Left forelimb (tissue), 1 donor: ENCODE measurements around the gene IGSF3.

Experiments used
- DNase-seq: peaks from one replicate; pipeline ENCODE4 v3.0.0-alpha.2; 2018; ENCODE audit warnings: low spot score

Gene IGSF3

DNA sequence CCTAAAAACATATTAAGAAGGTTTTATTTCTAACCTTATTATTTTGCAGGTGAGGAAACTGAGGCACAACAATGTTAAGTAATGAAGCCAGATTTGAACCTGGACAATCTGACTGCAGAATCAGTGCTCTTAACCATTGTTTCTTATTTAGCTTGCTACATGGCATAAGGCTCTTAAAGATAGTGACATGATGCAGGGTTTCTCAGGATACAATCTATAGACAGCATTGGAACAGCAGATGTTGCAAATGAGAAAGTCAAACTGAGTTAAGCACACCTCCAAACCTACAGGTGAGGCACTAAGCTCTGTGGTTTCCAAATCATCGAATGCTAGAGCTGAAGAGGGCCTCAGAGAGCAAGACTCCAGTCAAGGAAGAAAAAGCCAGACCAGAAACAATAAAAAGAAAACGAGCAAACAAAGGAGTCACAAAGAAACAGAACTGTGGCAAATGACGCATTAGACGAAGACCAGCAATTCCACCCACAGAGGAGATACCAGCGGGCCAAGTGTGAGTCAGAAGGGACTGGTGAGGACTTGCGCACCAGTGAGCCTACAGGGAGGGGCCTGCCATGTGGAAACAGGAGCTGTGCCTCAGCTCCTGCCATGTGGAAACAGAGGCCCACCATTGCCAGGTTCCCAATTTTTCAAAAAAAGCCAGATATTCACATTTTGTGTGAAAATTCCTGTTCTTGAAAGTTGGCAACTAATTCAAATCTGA is 111.1 kb downstream of the IGSF3 start:
- DNase-seq = no peak

DNA sequence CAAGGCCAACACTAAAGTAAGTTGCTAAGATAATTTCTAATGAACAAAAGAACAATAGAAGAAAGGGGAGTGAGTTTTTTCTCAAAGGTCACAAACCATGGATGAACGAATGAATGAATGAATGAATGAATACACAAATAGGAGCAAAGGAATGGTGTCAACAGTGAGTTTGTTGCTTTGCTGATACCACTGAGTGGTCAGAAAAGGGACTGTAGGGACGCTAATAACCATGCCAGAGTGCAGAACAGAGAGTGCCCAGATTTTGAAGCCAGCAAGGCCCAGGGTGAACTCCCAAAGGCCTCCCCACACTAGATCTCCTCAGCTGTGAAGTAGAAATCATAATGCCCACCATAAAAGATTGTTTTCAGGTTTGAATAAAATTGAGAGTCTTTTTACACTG is 112.6 kb downstream of the IGSF3 start:
- no peak for DNase-seq

DNA sequence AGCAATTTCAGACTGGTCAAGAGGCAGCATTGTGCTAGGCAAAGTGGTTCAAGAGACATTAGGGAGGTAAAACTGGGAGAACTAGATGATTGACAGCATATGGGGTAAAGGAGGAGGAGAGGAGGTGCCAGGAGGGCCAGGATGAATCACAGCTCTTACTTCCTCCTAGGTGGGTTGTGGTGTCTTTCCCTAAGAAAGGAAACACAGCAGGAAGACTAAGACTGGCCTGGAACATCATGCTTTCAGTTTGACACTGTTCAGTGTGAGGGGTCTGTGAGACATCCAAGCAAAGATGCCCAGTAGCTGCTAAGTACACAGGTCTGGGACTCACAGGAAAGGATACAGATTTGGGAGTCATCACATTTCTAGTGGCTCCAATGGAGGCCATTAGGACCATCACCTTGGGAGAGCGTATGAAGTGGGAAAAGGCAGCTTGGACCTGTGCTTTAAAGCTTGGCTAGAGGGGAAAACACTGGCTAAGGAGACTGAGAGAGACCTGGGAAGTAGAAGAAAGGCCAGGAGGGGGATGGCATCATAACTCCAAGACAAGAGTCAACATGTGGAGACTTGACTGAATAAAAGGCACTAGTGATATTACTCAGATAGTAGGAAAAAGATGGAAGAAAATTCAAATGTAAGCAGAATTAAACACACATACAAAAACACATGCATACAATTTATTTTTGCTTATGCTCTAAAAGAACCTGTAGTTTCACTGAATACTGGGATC is 114.0 kb downstream of the IGSF3 start:
- no peak for DNase-seq

DNA sequence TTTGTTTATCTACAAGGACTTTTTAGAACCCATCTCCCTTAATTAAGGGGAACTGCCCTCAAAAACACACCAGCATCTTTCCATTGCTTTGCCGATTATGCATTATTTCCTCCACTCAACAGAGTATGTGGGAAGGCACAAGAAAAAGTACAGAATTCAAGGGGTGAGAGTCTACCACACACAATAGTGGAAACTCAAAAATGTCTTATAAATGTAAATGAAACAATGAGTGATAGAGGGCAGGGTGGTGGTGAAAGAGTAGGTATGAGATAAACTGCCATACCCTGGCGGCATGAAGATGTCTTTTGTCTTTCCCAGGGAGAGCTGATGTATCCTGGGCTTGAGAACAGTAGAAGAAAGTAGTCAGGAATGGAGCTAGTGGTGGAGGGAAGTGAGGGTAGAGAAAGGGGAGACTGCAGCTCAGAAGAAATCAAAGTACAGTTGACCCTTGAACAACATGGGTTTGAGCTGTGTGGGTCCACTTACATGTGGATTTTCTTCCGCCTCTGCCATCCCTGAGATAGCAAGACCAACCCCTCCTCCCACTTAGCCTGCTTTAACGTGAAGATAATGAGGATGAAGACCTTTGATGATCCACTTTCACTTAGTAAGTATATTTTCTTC is 121.1 kb downstream of the IGSF3 start:
- no peak for DNase-seq

DNA sequence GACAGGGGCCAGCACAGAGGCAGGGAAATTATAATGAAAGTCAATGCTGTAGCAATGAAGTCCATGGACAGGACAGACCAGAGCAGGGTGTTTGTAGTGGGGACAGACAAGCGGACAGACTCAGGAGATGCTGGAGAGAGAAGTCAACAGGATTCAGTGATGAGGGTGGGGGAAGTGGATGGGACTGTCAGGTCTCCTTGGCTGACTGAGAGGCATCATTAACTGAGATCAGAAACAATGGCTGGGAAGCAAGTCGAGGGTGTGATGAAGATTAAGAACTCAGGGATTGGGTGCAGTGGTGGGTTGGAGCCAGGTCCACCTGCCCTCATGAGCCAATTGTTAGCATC is 122.2 kb downstream of the IGSF3 start:
- no peak for DNase-seq

DNA sequence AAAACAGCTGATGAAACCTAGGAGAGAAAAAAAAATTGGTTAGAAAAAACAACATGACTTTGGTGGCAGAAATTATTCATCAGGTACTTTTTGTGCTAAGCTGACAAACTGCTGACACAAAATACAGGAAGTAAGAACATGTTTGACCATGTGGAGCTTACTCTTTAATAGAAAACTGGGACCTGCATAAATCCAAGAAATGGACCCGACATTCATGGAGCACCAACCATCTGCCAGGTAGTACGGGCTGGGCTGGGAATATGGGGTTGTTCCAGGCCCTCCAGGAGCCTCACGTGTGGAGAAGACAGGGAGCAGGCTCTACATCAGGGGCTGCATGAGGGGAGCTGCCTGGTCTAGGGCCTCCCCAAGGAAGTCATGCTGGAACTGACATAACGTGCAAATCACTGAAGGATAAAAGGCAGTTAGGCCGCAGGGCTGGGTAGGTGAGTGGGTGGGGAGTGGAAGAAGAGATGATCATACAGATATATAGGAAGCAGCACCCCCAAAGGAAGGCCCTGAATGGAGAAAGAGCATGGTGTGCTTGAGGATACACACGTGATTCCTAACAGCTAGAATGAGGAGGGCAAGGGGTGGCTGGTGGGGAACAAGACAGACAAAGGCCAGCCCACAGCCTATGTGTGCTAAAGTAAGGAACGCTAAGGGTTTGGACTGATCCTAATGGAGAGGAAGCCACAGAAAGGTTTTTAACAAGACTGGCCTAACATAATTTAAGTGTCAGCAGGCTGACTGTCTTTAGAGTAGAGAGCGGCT is 122.8 kb downstream of the IGSF3 start:
- no peak for DNase-seq

DNA sequence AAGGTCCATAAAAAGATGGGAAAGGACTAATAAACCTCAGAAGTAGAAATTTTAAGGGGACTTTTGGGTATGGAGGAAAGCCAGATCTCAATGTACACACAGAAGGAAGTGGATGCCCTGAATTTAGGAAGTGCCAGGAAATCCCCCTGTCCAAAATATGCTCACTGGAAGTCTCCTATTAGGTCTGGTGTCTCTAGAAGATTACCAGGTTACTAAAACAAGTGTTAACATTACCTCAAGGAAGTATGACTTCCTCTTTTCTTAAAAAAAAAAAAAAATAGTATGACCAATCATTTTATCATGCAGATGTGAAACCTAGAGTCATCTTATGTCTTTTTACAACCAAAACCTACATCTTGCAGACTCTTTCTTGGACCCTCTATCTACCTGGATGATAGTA is 127.4 kb downstream of the IGSF3 start:
- DNase-seq = no peak

DNA sequence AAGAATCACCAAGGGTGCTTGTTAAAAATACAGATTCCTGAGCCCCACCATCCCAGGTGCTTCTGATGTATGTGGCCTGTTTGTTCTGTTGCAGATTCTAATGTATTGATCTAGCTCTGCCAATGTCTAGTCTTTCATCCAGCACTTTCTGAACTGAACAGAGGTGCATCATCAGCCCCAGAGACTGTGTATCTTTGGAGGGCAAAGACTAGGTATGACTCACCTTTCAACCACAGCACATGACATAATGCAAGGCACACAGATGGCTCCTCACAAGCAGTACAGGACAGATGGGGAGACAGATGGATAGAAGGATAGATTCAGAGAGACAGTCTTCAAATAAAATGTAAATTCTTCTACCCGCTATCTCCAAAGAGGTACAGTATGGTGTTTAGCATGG is 129.0 kb downstream of the IGSF3 start:
- DNase-seq = no peak

DNA sequence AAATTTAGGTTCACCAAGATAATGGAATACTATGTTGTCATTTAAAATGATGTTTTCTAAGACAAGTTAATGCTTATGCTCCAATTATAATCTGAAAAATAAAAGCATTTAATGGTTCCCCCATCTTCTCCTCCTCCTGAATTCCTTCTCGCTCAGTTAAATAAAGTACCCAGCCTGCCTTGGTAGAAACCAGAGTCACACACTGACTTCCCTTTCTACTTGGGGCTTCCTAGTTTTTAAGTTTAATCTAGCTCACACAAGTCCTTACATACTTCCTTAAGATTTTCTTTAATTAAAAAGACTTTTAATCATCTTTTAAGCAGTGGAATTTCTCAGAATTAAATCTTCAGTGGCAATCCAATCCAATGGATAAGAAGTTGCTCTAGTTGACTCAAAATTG is 129.6 kb downstream of the IGSF3 start:
- no peak for DNase-seq

DNA sequence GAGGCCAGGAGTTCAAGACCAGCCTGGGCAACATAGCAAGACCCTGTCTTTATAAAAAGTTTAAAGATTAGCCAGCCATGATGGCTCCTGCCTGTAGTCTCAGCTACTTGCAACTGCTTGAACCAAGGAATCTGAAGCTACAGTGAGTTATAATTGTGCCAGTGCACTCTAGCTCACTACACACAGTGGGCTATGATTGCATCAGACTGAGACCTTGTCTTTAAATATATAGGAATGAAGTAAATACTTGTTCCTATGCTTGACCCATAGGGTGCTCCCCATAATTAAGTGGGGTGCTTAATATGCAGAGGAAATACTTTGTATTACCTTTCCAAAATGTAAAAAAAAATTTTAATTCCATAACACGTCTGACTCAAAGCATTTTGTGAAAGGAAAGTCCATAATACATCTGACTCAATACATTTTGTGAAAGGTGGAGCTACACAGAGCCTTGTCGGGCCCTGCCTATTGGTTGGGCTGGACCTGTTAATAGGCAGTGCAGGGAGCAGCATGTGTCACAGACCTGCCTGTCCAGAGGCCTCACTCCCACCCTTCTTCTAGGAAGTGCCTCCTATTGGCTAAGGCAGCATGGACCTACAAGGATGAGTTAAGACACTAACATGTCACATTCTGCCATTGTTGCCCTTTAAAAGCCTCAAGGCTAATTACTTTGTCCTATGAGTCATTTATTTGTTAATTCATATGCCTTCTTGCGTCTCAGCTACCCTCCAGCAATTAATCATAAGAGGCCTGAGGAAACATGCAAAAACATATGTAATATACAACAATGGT is 130.3 kb downstream of the IGSF3 start:
- no peak for DNase-seq

DNA sequence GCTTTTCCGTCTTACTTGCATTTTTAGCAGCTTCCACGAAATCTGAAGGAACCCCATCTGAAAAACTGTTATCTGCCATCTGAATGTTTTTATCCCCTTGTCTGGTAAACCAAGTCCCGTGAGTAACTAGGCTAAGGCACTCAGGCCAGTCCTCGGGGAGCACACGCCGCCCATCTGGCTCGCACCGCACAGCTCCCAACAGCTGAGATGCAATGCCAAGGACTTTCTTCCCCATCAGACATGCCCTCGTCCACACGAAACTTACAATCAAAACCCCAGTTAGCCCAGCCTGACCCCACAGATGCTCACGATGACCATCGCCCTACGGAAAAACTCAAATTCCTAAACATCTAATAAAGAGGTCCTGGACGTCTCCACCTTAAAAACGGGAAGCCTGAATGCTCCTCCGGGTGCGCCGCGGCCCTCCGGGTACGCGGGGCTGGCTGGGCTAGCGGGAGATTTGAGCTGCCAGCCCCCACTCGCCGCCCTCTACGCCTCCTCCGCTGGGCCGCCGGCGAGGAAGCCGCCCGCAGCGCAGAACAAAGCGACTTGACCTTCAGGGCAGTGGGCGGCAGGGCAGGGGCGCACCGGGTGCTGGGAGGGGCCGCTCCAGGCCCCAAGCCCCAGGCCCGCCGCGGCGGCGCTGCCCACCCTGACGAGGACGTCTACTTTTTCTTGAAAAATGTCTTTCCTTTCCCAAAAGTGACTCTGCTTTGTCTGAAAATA is 133.4 kb downstream of the IGSF3 start:
- no peak for DNase-seq

DNA sequence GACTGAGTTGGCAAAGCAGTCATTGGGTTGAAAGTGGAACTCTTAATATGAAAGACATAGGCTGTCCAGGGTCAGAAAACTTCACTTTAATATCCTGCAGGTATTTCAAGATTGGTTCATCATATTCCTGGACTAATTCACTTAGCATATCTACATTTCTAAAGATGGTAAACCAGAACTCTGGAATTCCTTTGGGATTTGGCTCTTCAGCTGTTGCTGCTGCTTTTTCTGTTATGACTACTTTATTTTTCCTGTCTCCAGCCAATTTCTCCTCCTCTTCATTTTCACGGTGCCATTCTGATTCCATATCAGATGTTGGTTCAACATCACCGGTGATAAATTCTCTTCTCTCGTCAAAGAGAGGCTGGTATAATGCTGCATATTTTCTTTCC is 134.1 kb downstream of the IGSF3 start:
- DNase-seq = no peak

DNA sequence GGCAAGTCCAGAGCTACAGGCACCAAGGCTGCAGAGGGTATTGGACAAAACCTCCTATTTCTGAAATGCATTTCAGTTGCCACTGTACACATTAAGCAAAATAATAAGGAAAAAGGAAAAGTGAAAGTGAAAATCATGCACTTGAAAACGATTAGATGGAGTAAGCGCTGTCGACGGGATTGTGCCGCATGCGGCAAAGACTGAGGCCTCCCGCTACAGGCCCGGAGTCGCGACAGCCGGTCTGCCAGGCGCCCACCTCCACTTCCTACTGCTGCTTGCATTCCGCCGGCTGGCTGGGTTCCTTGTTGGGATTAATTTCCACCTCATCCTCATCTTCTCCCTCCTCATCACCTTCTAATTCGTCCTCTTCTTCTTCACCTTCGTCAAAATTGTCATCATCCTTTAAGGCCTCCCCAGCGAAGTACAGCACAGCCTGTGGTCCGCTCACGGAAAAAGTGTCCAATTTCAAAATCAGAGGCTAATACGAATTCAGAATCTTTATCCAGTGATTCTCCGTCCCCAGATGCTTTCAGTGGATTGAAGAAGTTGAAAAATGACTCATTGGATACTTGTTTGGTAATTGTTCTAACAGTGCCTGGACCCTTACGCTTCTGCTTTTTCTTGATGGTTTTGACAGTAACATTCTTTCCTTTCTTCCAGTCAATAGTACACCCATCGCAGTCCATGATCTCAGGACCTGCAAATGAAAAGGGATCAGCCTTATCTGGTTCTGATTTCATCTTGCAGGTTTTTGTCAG is 134.7 kb downstream of the IGSF3 start:
- no peak for DNase-seq

DNA sequence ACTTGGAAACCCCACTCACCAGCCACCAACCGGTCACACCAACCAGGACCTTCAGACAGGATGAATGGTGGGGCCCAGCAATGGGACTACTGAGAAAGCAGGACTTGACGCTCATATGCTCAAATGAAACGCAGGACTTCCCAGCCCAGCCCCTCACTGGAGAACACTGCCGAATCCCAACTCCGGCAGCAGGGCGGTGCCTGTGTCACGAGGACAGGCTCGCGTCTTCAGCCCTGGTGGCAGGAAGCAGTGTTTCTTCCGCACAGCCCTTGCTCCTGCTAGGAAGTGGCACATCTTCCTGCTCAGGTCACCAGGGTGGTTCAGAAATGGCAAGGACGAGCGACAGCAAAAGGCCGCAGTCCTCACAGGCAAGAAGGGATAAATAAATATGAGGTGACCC is 135.6 kb downstream of the IGSF3 start:
- no peak for DNase-seq

DNA sequence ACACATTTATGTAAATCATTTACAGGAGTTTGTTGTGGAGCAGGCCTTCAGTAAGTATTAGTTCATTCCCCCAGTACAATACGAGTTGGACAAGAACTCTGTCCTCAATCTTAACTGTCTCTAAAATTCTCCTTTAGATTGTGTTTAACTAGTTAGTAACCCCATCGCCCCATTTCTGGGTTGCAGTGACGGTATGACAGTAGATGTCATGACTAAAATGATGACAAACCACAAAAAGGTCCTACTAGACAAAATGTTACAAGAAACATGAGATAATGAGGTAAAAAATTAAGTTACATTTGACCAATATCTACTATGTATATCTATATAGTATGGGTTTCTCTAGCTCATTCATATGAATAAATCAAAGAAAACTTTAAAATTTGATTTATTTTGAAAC is 137.9 kb downstream of the IGSF3 start:
- DNase-seq = no peak

DNA sequence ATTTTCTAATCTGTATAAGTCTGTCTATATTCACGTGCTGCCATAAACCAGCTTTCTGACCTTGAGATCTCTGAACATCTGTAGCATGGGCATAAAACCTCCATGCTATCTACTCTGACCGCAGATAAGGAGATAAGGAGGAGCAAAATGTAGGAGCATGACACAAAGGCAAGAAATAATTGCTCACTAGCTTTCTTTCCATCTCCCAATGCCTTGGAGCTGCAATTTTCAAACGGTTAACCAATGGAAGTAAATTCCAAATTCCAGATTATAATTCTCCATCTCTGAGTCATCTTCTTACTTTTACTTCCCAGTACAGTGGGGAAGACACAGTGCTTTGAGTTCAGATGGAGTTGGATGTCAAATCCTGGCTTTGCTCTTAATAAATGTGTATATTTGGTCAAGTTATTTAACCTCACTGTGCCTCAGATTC is 138.3 kb downstream of the IGSF3 start:
- no peak for DNase-seq

DNA sequence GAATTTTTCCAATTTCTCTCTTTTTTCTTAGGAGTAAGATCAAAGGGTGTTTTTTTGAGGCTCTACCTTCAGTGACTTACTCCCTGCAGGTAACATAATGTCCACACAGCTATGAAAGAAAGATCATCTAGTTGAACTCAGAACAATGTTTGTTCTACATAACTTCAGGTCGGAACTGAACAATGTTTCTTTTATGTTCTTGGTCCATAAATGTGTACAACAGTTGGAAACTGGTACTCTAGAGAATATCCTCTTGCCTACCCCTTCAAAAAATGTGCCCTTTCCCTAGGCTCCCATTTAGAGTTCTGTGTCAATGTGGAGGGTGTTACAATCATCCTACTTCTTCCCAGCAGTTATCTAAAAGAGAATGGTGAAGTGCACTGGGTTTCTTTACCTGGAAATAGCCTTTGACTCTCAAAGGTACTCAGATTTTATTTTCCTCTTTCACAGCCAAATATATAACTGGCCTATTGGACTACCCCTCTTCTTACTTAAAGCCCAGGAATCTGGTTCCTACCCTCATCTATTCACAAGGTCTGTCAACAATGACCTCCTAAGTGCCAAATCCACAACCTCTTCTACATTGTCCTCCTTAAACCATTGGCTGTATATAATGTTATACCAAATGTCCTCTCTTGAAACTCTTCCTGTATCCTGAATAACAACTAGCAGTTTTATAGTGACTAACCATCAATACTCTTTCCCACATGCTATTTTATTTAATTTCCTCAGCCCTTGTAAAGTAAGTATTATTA is 139.0 kb downstream of the IGSF3 start:
- DNase-seq = no peak

DNA sequence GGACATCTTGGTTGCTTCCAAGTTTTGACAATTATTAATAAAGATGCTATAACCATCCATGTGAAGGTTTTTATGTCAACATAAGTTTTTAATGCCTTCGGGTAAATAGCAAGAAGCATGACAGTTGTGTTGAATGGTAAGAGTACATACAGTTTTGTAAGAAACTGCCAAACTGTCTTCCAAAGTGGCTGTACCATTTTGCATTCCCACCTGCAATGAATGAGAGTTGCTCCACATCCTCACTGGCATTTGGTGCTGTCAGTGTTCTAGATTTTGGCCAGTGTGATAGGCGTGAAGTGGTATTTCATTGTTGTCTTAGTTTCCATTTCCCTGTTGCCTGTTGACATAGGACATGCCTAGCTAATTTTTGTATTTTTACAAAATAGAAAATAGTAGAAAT is 142.1 kb downstream of the IGSF3 start:
- DNase-seq = no peak
